ENCODE measurements around the gene PITPNB. TPM values are rescaled to one million over a fixed set of nuclear protein-coding genes. Genes with fewer than 3 reads are reported as not detected.

The PITPNB gene
- total RNA-seq, 1 donor from 2014 or later, result 101 TPM

GRCh38 chr22:27863001-27863400 is 56.1 kb downstream of the PITPNB start:
- no peak for DNase-seq (ENCODE audit: low spot score)

- no peak for DNase-seq (ENCODE audit: low spot score)
Measured at GRCh38 chr22:27859336-27859735, 59.7 kb downstream of the PITPNB start.

- DNase-seq (ENCODE audit: low spot score), result no peak
Measured at GRCh38 chr22:27858626-27859025, 60.4 kb downstream of the PITPNB start.

GRCh38 chr22:27857443-27857842 is 61.6 kb downstream of the PITPNB start:
- no peak for DNase-seq (ENCODE audit: low spot score)

- DNase-seq (ENCODE audit: low spot score), result no peak
Measured at GRCh38 chr22:27856386-27856785, 62.7 kb downstream of the PITPNB start.

GRCh38 chr22:27853424-27853823 is 65.6 kb downstream of the PITPNB start:
- DNase-seq (ENCODE audit: low spot score), result no peak

- no peak for DNase-seq (ENCODE audit: low spot score)
Measured at GRCh38 chr22:27851974-27852746, 66.9 kb downstream of the PITPNB start.

GRCh38 chr22:27850000-27850521 is 69.0 kb downstream of the PITPNB start:
- DNase-seq (ENCODE audit: low spot score), result no peak

GRCh38 chr22:27848005-27848404 is 71.1 kb downstream of the PITPNB start:
- DNase-seq (ENCODE audit: low spot score), result no peak

- no peak for DNase-seq (ENCODE audit: low spot score)
Measured at GRCh38 chr22:27846910-27847309, 72.1 kb downstream of the PITPNB start.

GRCh38 chr22:27846248-27846757 is 72.8 kb downstream of the PITPNB start:
- no peak for DNase-seq (ENCODE audit: low spot score)

- no peak for DNase-seq (ENCODE audit: low spot score)
Measured at GRCh38 chr22:27845644-27846043, 73.4 kb downstream of the PITPNB start.

- no peak for DNase-seq (ENCODE audit: low spot score)
Measured at GRCh38 chr22:27844656-27845591, 74.1 kb downstream of the PITPNB start.

- DNase-seq (ENCODE audit: low spot score), result no peak
Measured at GRCh38 chr22:27844256-27844655, 74.8 kb downstream of the PITPNB start.

GRCh38 chr22:27843441-27843840 is 75.6 kb downstream of the PITPNB start:
- no peak for DNase-seq (ENCODE audit: low spot score)

GRCh38 chr22:27842669-27843431 is 76.2 kb downstream of the PITPNB start:
- no peak for DNase-seq (ENCODE audit: low spot score)

GRCh38 chr22:27842201-27842600 is 76.9 kb downstream of the PITPNB start:
- DNase-seq (ENCODE audit: low spot score), result no peak

- no peak for DNase-seq (ENCODE audit: low spot score)
Measured at GRCh38 chr22:27840436-27840835, 78.6 kb downstream of the PITPNB start.

- DNase-seq (ENCODE audit: low spot score), result no peak
Measured at GRCh38 chr22:27839057-27839660, 79.9 kb downstream of the PITPNB start.

- DNase-seq (ENCODE audit: low spot score), result peak; percentile 16
Measured at GRCh38 chr22:27836181-27836580, 82.9 kb downstream of the PITPNB start.

- DNase-seq (ENCODE audit: low spot score), result peak; percentile 22
Measured at GRCh38 chr22:27835446-27835845, 83.6 kb downstream of the PITPNB start.

All from mesenteric fat pad (tissue), 1 donor.